ENCODE data around the gene CHCHD6.

CHCHD6 gene

DNA sequence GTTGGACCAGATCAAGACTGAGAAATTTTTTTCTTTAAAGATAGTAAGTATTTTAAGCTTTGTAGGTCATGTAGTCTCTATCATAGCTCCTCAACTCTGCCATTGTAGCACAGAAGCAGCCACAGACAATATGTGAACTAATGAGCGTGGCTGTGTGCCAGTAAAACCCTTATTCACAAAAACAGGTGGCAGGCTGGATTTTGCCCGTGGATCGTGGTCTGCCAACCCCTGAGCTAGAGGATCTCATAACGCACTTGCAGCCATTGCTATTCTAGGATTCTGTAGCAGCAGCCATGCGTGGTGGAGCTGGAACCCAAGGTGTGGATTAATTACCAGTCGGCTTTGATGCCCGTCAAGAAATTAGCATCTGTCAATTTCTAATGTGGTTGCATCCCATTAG, 210.2 kb downstream of the CHCHD6 start:
- DNase-seq (ENCODE audit: insufficient read length, low spot score) = no peak
- FAIRE-seq = no peak

DNA sequence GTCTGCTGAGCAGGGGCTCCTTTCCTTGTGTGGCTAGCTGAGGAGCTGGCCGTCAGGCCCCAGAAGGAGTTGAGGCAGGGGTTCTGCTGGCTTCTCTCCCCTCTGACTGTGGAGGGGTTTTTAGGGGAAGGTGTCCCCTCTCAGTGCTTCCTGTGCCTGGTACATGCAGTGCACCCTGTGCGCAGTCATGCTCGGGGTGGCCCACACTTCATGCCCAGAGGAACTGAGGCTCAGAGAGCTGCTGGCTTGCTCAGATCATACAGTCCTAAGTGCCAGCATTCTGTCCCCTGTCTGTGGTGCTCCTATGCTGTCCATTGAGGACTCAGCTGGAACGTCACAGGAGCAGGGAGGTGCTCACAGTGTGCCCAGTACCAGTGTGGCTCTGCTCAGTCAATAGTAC, 211.0 kb downstream of the CHCHD6 start:
- FAIRE-seq (no peak), DNase-seq (ENCODE audit: insufficient read length, low spot score) (no peak)

GRCh38 chr3:126916546-126916945, 212.5 kb downstream of the CHCHD6 start:
- FAIRE-seq = no peak
- DNase-seq (ENCODE audit: insufficient read length, low spot score) = no peak

- FAIRE-seq (no peak), DNase-seq (ENCODE audit: insufficient read length, low spot score) (no peak)
These were observed 213.3 kb downstream of the CHCHD6 start for GRCh38 chr3:126917232-126917804.

DNA sequence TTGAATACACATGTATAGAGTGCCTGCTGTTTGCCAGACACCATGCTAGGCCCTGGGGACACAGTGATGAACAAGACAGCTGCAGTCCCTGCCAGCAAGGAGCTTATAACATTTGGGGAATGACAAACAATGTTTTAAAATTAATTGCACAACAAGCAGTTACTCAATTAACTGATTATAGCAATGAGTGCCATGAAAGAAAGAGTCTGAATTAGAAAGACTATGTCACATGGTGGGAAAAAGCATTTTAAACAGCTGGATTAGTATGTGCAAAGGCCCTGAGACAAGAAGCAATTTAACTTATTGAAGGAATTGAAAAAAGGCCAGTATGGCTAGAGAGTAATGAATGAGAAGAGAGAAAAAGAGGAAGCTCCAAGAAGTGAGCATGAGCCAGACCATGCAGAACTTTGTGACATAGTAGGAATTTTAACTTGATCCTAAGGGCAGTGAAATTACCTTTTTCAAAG, 214.3 kb downstream of the CHCHD6 start:
- DNase-seq (ENCODE audit: insufficient read length, low spot score) (no peak), FAIRE-seq (no peak)

GRCh38 chr3:126921085-126921824, 217.2 kb downstream of the CHCHD6 start:
- FAIRE-seq (no peak), DNase-seq (ENCODE audit: insufficient read length, low spot score) (no peak)

- DNase-seq (ENCODE audit: insufficient read length, low spot score) (no peak), FAIRE-seq (no peak)
These were observed 218.4 kb downstream of the CHCHD6 start for GRCh38 chr3:126922466-126922865.

- FAIRE-seq (no peak), DNase-seq (ENCODE audit: insufficient read length, low spot score) (no peak)
These were observed 219.4 kb downstream of the CHCHD6 start for GRCh38 chr3:126923423-126923822.

GRCh38 chr3:126923895-126924294, 219.9 kb downstream of the CHCHD6 start:
- FAIRE-seq = no peak

DNA sequence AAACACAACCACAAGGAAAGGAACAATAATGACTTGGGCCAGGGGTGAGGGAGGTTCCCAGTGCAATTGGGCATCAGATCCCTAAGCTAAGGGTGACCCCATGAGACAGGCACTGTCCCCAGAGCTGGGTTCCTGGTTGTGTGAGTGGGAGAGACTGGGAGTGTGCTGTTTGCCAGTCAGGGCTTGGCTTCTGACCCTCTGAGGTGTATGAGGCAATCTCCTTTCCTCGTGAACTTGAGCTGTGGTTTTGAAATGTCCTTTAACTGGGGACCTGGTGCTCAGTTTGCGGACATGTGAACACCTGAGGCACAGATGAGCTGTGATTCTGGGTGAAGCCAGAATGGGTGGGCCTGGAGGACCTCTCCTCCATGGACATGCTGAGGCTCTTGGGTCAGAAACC, 220.4 kb downstream of the CHCHD6 start:
- DNase-seq (ENCODE audit: insufficient read length, low spot score) (no peak), FAIRE-seq (no peak)

More at GRCh38 chr3:126923895-126924294, 219.9 kb downstream of the CHCHD6 start:
- DNase-seq (ENCODE audit: insufficient read length, low spot score) = no peak

DNA sequence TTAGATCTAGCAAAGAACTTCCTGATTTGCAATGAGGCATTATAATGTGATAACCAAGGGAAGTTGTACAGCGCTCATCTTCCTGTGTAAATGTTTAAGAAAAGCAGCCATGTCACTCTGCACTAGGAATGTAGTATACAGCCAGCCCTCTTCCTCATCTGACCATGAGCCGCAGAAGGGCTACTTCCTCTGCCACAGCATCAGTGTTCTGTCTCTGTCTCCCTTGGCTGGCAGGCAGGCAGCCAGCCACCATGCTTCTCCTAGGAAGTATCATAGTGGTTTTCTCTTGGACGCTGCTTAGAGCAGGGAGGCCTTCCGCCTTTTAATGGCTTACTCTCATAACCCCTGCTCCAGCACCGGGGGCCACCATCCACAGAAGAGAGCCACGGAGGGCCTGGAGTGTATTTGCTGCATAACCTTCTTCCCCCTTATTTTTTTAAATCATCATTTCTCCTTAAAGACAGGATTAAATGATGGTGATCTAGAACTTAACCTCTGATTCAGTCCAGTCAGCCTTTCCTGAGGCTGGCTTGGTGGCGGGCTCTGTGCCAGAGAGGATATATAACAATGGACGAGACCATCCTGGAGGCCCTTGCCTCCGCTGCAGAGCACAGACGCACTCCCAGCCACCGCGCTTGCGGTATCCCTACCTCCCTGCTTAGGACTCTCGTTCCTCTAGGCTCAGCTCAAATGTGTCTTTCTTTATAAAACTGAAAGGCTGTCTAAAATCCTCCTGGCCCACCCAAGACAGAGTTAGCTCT, 221.6 kb downstream of the CHCHD6 start:
- DNase-seq (ENCODE audit: insufficient read length, low spot score) (no peak), FAIRE-seq (no peak)

- FAIRE-seq = no peak
These were observed 222.8 kb downstream of the CHCHD6 start for GRCh38 chr3:126926684-126927400.

DNA sequence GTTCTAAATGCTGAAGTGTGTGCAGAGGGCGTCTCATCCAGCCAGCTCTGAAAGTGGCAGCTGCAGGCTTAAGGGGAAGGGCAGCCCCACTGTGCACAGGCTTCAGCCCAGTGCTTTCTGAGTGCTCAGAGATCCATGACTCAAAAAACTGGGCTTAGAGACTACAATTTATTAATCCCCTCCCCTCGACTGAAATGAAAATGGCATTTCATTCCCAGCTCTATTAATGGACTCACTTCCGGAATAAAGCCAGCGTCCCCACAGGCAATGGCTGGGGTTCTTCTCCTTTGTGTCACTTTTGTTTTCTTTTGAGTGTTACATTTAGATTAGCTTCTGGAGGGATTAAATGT, 223.3 kb downstream of the CHCHD6 start:
- DNase-seq (ENCODE audit: insufficient read length, low spot score) (no peak), FAIRE-seq (no peak)

More at GRCh38 chr3:126926684-126927400, 222.8 kb downstream of the CHCHD6 start:
- no peak for DNase-seq (ENCODE audit: insufficient read length, low spot score)

DNA sequence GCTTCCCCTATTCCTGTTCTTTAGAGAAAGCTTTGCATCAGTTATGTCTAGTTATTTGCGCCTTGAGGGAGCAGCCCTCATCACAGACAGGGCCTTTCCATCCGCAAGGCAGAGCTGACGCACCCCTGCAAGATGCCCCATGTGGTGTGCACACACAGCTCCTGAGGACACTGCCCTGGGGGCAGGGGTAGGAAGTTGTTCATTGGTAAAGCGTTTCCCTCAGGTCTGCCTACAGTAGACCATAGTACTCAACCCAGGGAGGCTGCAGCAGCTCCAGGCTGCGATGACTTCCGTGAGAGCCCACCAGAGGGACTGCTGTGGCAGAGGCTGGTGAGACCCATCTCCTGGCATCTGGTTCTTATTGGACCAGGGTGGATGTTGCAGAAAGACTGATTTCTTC, 223.8 kb downstream of the CHCHD6 start:
- FAIRE-seq = no peak
- DNase-seq (ENCODE audit: insufficient read length, low spot score) = no peak

DNA sequence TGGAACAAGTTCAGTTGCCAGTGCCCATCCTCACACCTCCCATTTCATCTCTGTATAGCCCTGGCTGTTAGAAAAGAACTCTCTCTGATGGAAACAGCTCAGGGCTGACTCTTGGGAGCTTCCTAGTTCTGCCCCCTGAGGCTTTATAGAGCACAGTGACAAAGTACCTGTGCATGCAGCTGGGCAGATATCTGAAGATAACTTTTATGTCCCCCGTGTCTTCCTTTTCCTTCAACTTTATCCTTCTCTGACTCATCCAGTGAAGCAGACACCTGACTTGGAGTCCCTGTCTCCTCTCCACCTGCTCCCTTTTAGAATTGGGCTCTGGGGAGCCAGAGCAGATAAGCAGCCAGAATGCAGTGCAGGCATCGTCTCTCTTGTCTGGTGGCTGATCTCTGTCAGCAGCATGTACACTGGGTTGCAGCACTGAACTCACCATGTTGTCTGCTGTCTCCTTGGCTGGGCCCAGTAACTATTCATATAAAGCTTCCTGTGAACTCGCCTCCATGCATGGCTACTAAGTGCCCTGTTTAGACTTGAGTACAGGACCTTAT, 225.0 kb downstream of the CHCHD6 start:
- DNase-seq (ENCODE audit: insufficient read length, low spot score) (no peak), FAIRE-seq (no peak)

DNA sequence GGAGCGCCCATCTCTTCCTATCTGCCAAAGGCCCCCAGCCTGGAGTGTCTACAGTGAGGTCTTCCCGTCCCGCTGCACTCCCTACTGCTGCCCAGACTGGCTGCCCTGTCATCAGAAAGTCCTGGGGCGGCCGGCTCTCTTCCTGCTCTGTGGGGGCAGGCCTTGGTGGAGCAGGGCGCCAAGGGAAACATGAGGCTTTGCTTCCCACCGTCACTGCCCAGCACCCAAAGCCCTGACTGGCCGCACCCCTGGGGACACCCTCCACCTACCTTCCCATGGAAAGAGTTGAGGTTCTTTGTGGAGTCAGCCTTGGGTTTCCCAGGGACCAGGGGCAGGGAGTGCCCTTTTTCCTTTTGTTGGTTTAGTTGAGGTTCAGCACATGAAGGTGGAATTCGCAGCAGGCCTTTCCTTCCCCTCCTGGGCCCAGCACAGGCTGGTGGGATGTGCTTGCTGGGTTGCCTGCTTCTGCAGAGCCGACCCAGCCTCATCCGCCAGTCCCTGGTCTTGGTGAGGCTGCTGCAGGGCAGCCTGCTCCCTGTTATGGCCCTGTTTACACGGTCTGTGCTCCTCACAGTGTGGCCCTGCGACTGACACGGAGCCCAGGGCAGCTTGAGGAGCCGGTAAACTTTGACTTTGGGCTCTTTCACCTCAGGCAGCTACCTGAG, 227.0 kb downstream of the CHCHD6 start:
- FAIRE-seq (no peak), DNase-seq (ENCODE audit: insufficient read length, low spot score) (no peak)

DNA sequence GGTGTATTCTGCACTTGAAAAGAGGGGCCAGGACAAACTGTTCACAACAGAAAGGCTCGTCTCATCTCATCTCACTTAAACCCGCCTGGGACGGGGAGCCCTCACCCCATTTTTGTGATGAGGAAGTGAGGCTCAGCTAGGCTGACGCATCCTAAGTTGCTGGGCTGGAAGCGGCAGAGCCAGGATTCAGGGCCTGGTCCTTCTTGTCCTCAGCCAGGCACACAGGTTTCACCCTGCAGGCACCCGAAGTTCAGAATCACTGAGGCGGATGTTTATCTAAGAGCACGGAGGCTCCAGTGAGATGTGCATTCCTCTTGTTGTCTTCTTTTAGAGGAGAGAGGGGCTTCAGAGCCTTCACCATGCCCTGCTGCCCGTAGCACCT, 227.8 kb downstream of the CHCHD6 start:
- no peak for FAIRE-seq
- DNase-seq (ENCODE audit: insufficient read length, low spot score) = no peak

GRCh38 chr3:126932188-126932931, 228.3 kb downstream of the CHCHD6 start:
- DNase-seq (ENCODE audit: insufficient read length, low spot score) (no peak), FAIRE-seq (no peak)

DNA sequence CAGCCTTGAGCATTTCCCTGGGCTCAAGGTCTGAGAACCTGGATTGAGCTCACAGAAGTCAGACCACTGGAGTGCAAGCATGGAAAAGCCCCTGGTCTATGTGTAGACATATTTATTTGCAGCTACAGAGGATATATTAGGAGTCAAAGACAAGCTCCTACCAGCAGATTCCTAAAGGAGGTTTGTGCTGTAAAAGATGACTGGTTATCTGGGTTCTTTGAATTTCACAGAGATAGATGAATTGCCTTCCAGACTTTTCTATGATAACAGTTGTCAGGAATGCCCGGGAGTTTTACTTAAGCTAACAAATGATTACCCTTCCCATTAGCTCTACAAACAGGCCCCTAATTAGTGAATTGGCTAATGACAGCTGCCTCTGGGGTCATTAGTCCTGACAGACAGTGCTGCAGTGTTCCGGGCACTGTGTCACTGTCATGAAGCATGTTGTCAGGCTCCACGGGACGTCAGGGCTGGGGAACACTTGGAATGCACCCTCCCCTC, 230.0 kb downstream of the CHCHD6 start:
- FAIRE-seq (no peak), DNase-seq (ENCODE audit: insufficient read length, low spot score) (no peak)

Measured in GM19239 (cell line).